HG02588 (cell line): ENCODE results near the gene CALR3.
A peak's percentile ranks its signal among the peaks of the same experiment; 100 is the strongest.
"Not testable (repeated sequence)": the region's sequence is repeated elsewhere in the genome, so short reads cannot be mapped to it uniquely, and the experiment has no call there.

Experiments used
- ATAC-seq: cut with Tn5 transposase; IDR thresholded peaks from one replicate; pipeline ENCODE4 v1.9.1; 2021; ENCODE audit warnings: mild to moderate bottlenecking, moderate library complexity; ENCODE audit not compliant: unreplicated experiment

CALR3 gene

GRCh38 chr19:16495982-16496612, at the start of gene CALR3, which contains the start of gene C19orf44:
Gene CALR3 (minus strand): TSS chr19:16496167. CDS start chr19:16496129, 38 bp downstream.
Gene C19orf44 (plus strand): TSS chr19:16496394. CDS start chr19:16500793, 4,399 bp downstream.
- ATAC-seq, result peak; percentile 97

- no peak for ATAC-seq
Measured at GRCh38 chr19:16544473-16545231, 48.7 kb upstream of the CALR3 start.

GRCh38 chr19:16543734-16544133, 47.8 kb upstream of the CALR3 start:
- ATAC-seq, result not testable (repeated sequence)

- ATAC-seq, result no peak
Measured at GRCh38 chr19:16542910-16543472, 47.0 kb upstream of the CALR3 start.

- ATAC-seq, result peak; percentile 72
Measured at GRCh38 chr19:16542045-16542909, 46.3 kb upstream of the CALR3 start, which contains the start of gene CHERP. Gene CHERP (minus strand): TSS chr19:16542437. CDS start chr19:16542378, 59 bp downstream.

GRCh38 chr19:16541526-16542044, 45.6 kb upstream of the CALR3 start:
- no peak for ATAC-seq

- no peak for ATAC-seq
Measured at GRCh38 chr19:16540948-16541347, 45.0 kb upstream of the CALR3 start.

- ATAC-seq, result no peak
Measured at GRCh38 chr19:16537111-16537510, 41.1 kb upstream of the CALR3 start.

GRCh38 chr19:16536130-16536529, 40.2 kb upstream of the CALR3 start:
- ATAC-seq, result no peak

GRCh38 chr19:16535381-16535780, 39.4 kb upstream of the CALR3 start:
- no peak for ATAC-seq

GRCh38 chr19:16532440-16533234, 36.7 kb upstream of the CALR3 start:
- no peak for ATAC-seq

GRCh38 chr19:16531380-16531669, 35.4 kb upstream of the CALR3 start:
- ATAC-seq, result no peak

GRCh38 chr19:16530540-16531379, 34.8 kb upstream of the CALR3 start:
- no peak for ATAC-seq

- no peak for ATAC-seq
Measured at GRCh38 chr19:16529466-16530144, 33.6 kb upstream of the CALR3 start.

- no peak for ATAC-seq
Measured at GRCh38 chr19:16527971-16528521, 32.1 kb upstream of the CALR3 start.

GRCh38 chr19:16527334-16527935, 31.5 kb upstream of the CALR3 start:
- ATAC-seq, result no peak

- ATAC-seq, result no peak
Measured at GRCh38 chr19:16525751-16526481, 29.9 kb upstream of the CALR3 start.
